ENCODE measurements around the gene LBH. TPM values are rescaled to one million over a fixed set of nuclear protein-coding genes. Genes with fewer than 3 reads are reported as not detected.

LBH gene
- total and polyA plus RNA-seq, 2 donors (not counting 3 experiments of a cell fraction or from before 2014, with no cell fraction given): 5.3 to 5.5 TPM

GRCh38 chr2:30213326-30213725, 18.0 kb upstream of the LBH start:
- DNase-seq (ENCODE audit: low read depth, low spot score) (no peak), FAIRE-seq (no peak)
- no peaks in the 10 kb centered on the region for H3K4me1 ChIP-seq (ENCODE audit: control insufficient read depth, extremely low read depth, insufficient read depth, low read length)
- no peak overlapping the region for H2AFZ ChIP-seq (ENCODE audit: low read depth, low read length)
- dilution Hi-C loops (cut with MboI; ENCODE audit: extremely low pct_ligation_motif_present, low sequenced_read_pairs) (no loop called here), intact Hi-C loops (cut with micrococcal nuclease) (no loop called here)
- no peaks in the 10 kb centered on the region for H3K36me3 ChIP-seq (ENCODE audit: control insufficient read depth in 2 of 2, extremely low read depth in 1 of 2, insufficient read depth in 2 of 2, low read length in 2 of 2)
- H3K4me3 ChIP-seq (replicated peaks in 1 of 3; ENCODE audit: insufficient read depth in 1 of 3, low read depth in 1 of 3, low read length in 3 of 3): no peak overlapping the region
- ChIA-PET POLR2A (no interaction called here), CTCF (interaction anchor here (2.5 kb wide), 1 partner anchor 498 kb away, joined by 17 read pairs; no protein-coding TSS in a partner anchor)
- no peaks in the 10 kb centered on the region for H3K79me2 ChIP-seq (ENCODE audit: control insufficient read depth, insufficient read depth, low read length)
- no peak overlapping the region for H3K4me2 ChIP-seq (ENCODE audit: insufficient read depth, low read length)
- TF ChIP-seq EZH2 (IDR thresholded peaks at IDR 0.05; ENCODE audit: borderline replicate concordance, low read depth, low read length, severe bottlenecking) (no peak), JUN (IDR thresholded peaks at IDR 0.05; ENCODE audit: borderline replicate concordance, insufficient read depth, insufficient read length, low read depth) (no peak), POLR2A (IDR thresholded peaks at IDR 0.05; ENCODE audit: low read depth, low read length) (no peak), GATA2 (IDR thresholded peaks at IDR 0.05; ENCODE audit: insufficient read depth, insufficient read length, low read depth, low read length) (no peak), MYC (IDR thresholded peaks at IDR 0.05; ENCODE audit: low read depth, low read length) (no peak), FOS (IDR thresholded peaks at IDR 0.05; ENCODE audit: borderline replicate concordance, insufficient read depth, low read length) (no peak), MAX (IDR thresholded peaks at IDR 0.05; ENCODE audit: insufficient read depth, insufficient read length) (no peak)
- TF ChIP-seq, protein P1, sequence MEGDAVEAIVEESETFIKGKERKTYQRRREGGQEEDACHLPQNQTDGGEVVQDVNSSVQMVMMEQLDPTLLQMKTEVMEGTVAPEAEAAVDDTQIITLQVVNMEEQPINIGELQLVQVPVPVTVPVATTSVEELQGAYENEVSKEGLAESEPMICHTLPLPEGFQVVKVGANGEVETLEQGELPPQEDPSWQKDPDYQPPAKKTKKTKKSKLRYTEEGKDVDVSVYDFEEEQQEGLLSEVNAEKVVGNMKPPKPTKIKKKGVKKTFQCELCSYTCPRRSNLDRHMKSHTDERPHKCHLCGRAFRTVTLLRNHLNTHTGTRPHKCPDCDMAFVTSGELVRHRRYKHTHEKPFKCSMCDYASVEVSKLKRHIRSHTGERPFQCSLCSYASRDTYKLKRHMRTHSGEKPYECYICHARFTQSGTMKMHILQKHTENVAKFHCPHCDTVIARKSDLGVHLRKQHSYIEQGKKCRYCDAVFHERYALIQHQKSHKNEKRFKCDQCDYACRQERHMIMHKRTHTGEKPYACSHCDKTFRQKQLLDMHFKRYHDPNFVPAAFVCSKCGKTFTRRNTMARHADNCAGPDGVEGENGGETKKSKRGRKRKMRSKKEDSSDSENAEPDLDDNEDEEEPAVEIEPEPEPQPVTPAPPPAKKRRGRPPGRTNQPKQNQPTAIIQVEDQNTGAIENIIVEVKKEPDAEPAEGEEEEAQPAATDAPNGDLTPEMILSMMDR (IDR thresholded peaks at IDR 0.05; ENCODE audit: extremely low read depth in 1 of 2, insufficient read depth in 1 of 2, low read depth in 1 of 2, low read length in 2 of 2): no peak
- H3K9me1 ChIP-seq (replicated peaks; ENCODE audit: control insufficient read depth, extremely low read depth, insufficient read depth, low read length): no peaks in the 10 kb centered on the region
- H3K27me3 ChIP-seq (ENCODE audit: control insufficient read depth in 2 of 2, insufficient read depth in 2 of 2, low read length in 2 of 2): peaks cover 0 to 5% of the 10 kb centered on the region in 2 experiments
- no peak overlapping the region for H3K9ac ChIP-seq (replicated peaks; ENCODE audit: extremely low read depth, insufficient read depth, low read length)
- no peaks in the 10 kb centered on the region for H3K9me3 ChIP-seq (replicated peaks; ENCODE audit: control insufficient read depth, insufficient read depth, low read length)
- H3K27ac ChIP-seq (ENCODE audit: insufficient read depth, low read depth, low read length): no peak overlapping the region
- no peaks in the 10 kb centered on the region for H4K20me1 ChIP-seq (replicated peaks; ENCODE audit: control insufficient read depth, extremely low read depth, insufficient read depth, low read length)
- no TSS peak for BruUV-seq (replicated peaks)

All from endothelial cell of umbilical vein (primary cell).